ENCODE results near the gene CD83.

The CD83 gene

GRCh38 chr6:14159090-14159489 is 41.5 kb downstream of the CD83 start:
- Histone ChIP-seq H3K27me3 (ENCODE audit: control insufficient read depth in 2 of 2, insufficient read depth in 2 of 2, low read length in 2 of 2) (no peaks in the 10 kb centered on the region), H3K4me3 (ENCODE audit: low read length in 2 of 2) (no peak overlapping the region), H3K4me1 (ENCODE audit: control insufficient read depth in 2 of 2, insufficient read depth in 2 of 2, low read length in 2 of 2) (no peaks in the 10 kb centered on the region), H3K27ac (ENCODE audit: low read depth in 2 of 2, low read length in 2 of 2) (no peak overlapping the region), H3K36me3 (ENCODE audit: control insufficient read depth in 2 of 2, insufficient read depth in 2 of 2, low read length in 2 of 2) (no peaks in the 10 kb centered on the region), H3K9me3 (ENCODE audit: control insufficient read depth in 2 of 2, low read length in 2 of 2) (no peaks in the 10 kb centered on the region), H3K9ac (ENCODE audit: low read depth in 1 of 2, low read length in 2 of 2) (no peak overlapping the region)

GRCh38 chr6:14162826-14163225 is 45.3 kb downstream of the CD83 start:
- Histone ChIP-seq H3K27ac (ENCODE audit: low read depth in 2 of 2, low read length in 2 of 2) (no peak overlapping the region), H3K4me1 (ENCODE audit: control insufficient read depth in 2 of 2, insufficient read depth in 2 of 2, low read length in 2 of 2) (no peaks in the 10 kb centered on the region), H3K36me3 (ENCODE audit: control insufficient read depth in 2 of 2, insufficient read depth in 2 of 2, low read length in 2 of 2) (no peaks in the 10 kb centered on the region), H3K9me3 (ENCODE audit: control insufficient read depth in 2 of 2, low read length in 2 of 2) (no peaks in the 10 kb centered on the region), H3K4me3 (ENCODE audit: low read length in 2 of 2) (no peak overlapping the region), H3K27me3 (ENCODE audit: control insufficient read depth in 2 of 2, insufficient read depth in 2 of 2, low read length in 2 of 2) (no peaks in the 10 kb centered on the region), H3K9ac (ENCODE audit: low read depth in 1 of 2, low read length in 2 of 2) (no peak overlapping the region)

DNA sequence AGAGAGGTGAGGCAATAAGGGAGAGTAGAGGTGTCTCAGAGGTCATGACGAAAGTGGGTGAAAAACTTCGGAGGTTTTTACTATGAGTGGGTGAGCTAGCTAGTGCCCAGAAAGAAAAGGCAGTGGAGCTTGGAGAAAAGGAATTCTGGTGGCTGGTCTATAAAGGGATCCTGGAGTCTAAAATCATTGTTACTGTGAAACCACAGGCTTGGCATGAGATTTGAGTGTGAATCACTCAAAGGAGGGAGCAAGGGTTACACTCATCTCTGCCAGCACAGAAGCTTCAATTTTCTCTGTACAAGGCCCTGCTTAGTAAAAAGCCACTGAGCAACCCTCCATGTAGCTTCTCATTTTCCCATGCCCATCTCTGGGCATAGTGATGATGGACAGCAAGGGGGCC is 47.5 kb downstream of the CD83 start:
- H3K27me3 ChIP-seq (ENCODE audit: control insufficient read depth in 2 of 2, insufficient read depth in 2 of 2, low read length in 2 of 2), result no peaks in the 10 kb centered on the region
- no peaks in the 10 kb centered on the region for H3K36me3 ChIP-seq (ENCODE audit: control insufficient read depth in 2 of 2, insufficient read depth in 2 of 2, low read length in 2 of 2)
- no peak overlapping the region for H3K9ac ChIP-seq (ENCODE audit: low read depth in 1 of 2, low read length in 2 of 2)
- no peaks in the 10 kb centered on the region for H3K4me1 ChIP-seq (ENCODE audit: control insufficient read depth in 2 of 2, insufficient read depth in 2 of 2, low read length in 2 of 2)
- no peak overlapping the region for H3K4me3 ChIP-seq (ENCODE audit: low read length in 2 of 2)
- H3K9me3 ChIP-seq (ENCODE audit: control insufficient read depth in 2 of 2, low read length in 2 of 2), result peaks cover 5 to 11% of the 10 kb centered on the region in 2 donors
- H3K27ac ChIP-seq (ENCODE audit: low read depth in 2 of 2, low read length in 2 of 2), result no peak overlapping the region

DNA sequence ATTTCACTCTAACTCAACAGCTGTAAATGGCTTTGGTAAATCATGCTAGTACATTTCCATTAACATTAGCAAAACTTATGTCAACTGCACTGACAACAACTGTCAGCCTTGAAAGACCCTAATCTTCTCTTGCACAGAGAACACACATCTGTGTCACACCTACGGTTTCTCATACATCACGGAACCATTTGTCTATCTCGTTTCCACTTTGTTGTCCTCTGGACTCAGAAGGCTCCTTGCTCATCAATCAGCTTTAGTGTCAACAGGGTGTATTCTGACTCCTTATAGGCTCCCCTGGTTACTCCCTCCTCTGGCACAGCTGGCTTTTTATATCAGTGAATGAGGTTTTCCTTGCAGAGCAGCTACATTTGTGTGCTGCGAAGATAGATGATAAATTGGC is 49.3 kb downstream of the CD83 start:
- H3K36me3 ChIP-seq (ENCODE audit: control insufficient read depth in 2 of 2, insufficient read depth in 2 of 2, low read length in 2 of 2), result no peaks in the 10 kb centered on the region
- no peaks in the 10 kb centered on the region for H3K27me3 ChIP-seq (ENCODE audit: control insufficient read depth in 2 of 2, insufficient read depth in 2 of 2, low read length in 2 of 2)
- no peak overlapping the region for H3K4me3 ChIP-seq (ENCODE audit: low read length in 2 of 2)
- H3K27ac ChIP-seq (ENCODE audit: low read depth in 2 of 2, low read length in 2 of 2), result no peak overlapping the region
- H3K9ac ChIP-seq (ENCODE audit: low read depth in 1 of 2, low read length in 2 of 2), result no peak overlapping the region
- no peaks in the 10 kb centered on the region for H3K4me1 ChIP-seq (ENCODE audit: control insufficient read depth in 2 of 2, insufficient read depth in 2 of 2, low read length in 2 of 2)
- H3K9me3 ChIP-seq (ENCODE audit: control insufficient read depth in 2 of 2, low read length in 2 of 2), result peaks cover 5 to 11% of the 10 kb centered on the region in 2 donors

DNA sequence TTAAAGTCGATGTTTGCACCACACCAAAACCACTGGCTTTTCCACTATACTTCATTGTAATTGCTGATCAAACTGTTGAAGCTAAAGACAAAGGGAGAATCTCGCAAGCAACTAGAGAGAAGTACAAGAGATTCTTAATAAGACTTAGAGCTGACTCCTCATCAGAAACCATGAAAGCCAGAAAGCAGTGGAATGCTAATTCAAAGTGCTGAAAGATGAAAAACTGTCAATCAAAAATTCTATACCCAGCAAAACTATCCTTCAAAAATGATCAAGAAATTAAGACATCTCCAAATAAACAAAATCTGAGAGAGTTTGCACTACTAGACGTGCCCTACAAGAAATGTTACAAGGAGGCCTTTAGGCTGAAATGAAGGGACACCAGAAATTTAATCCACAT is 52.6 kb downstream of the CD83 start:
- Histone ChIP-seq H3K27ac (ENCODE audit: low read depth in 2 of 2, low read length in 2 of 2) (no peak overlapping the region), H3K9ac (ENCODE audit: low read depth in 1 of 2, low read length in 2 of 2) (no peak overlapping the region), H3K27me3 (ENCODE audit: control insufficient read depth in 2 of 2, insufficient read depth in 2 of 2, low read length in 2 of 2) (no peaks in the 10 kb centered on the region), H3K4me1 (ENCODE audit: control insufficient read depth in 2 of 2, insufficient read depth in 2 of 2, low read length in 2 of 2) (no peaks in the 10 kb centered on the region), H3K9me3 (ENCODE audit: control insufficient read depth in 2 of 2, low read length in 2 of 2) (peaks cover 5 to 11% of the 10 kb centered on the region in 2 donors), H3K4me3 (ENCODE audit: low read length in 2 of 2) (no peak overlapping the region), H3K36me3 (ENCODE audit: control insufficient read depth in 2 of 2, insufficient read depth in 2 of 2, low read length in 2 of 2) (no peaks in the 10 kb centered on the region)

DNA sequence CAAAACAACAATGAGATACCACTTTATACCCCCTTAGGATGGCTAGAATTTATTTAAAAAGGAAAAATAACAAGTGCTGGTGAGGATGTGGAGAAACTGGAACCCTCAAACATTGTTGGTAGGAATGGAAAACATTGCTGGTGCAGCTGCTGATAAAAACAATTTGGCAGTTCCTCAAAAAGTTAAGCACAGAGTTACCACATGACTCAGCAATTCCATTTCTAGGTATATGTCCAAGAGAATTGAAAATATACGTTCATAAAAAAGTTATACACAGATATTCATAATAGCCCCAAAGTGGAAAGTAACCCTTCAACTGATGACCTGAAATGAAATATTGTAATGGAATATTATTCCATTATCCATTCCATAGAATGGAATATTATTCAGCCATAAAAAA is 55.0 kb downstream of the CD83 start:
- peaks cover 5 to 11% of the 10 kb centered on the region in 2 donors for H3K9me3 ChIP-seq (ENCODE audit: control insufficient read depth in 2 of 2, low read length in 2 of 2)
- no peak overlapping the region for H3K9ac ChIP-seq (ENCODE audit: low read depth in 1 of 2, low read length in 2 of 2)
- no peaks in the 10 kb centered on the region for H3K27me3 ChIP-seq (ENCODE audit: control insufficient read depth in 2 of 2, insufficient read depth in 2 of 2, low read length in 2 of 2)
- H3K4me1 ChIP-seq (ENCODE audit: control insufficient read depth in 2 of 2, insufficient read depth in 2 of 2, low read length in 2 of 2), result peaks cover 5 to 13% of the 10 kb centered on the region in 2 donors
- H3K27ac ChIP-seq (ENCODE audit: low read depth in 2 of 2, low read length in 2 of 2), result no peak overlapping the region
- H3K36me3 ChIP-seq (ENCODE audit: control insufficient read depth in 2 of 2, insufficient read depth in 2 of 2, low read length in 2 of 2), result no peaks in the 10 kb centered on the region
- H3K4me3 ChIP-seq (ENCODE audit: low read length in 2 of 2), result no peak overlapping the region

GRCh38 chr6:14174226-14174625 is 56.7 kb downstream of the CD83 start:
- H3K9ac ChIP-seq (ENCODE audit: low read depth in 1 of 2, low read length in 2 of 2), result no peak overlapping the region
- no peaks in the 10 kb centered on the region for H3K27me3 ChIP-seq (ENCODE audit: control insufficient read depth in 2 of 2, insufficient read depth in 2 of 2, low read length in 2 of 2)
- peaks cover 5 to 7% of the 10 kb centered on the region in 2 donors for H3K9me3 ChIP-seq (ENCODE audit: control insufficient read depth in 2 of 2, low read length in 2 of 2)
- H3K4me1 ChIP-seq (ENCODE audit: control insufficient read depth in 2 of 2, insufficient read depth in 2 of 2, low read length in 2 of 2), result peaks cover 5 to 15% of the 10 kb centered on the region in 2 donors
- H3K27ac ChIP-seq (ENCODE audit: low read depth in 2 of 2, low read length in 2 of 2), result no peak overlapping the region
- H3K4me3 ChIP-seq (ENCODE audit: low read length in 2 of 2), result no peak overlapping the region
- no peaks in the 10 kb centered on the region for H3K36me3 ChIP-seq (ENCODE audit: control insufficient read depth in 2 of 2, insufficient read depth in 2 of 2, low read length in 2 of 2)

DNA sequence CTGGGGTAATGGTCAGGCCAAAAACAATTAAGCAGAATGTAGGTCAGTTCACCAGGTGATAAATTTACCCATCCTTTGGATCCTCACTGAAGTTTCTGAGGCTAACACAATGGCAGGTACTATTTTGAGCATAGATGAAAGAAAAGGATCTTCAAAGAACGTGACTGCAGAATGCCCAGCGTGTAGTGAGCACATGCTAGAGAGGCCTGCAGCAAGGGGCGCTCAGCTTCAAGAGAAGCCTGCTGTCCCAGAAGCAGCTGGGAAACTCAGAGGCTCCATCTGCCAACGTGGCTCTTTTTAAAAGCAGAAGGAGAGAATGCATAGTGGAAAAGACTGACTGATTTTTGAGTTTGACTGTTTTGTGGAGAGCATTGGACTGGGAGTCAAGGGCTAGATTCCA is 57.4 kb downstream of the CD83 start:
- Histone ChIP-seq H3K36me3 (ENCODE audit: control insufficient read depth in 2 of 2, insufficient read depth in 2 of 2, low read length in 2 of 2) (no peaks in the 10 kb centered on the region), H3K4me3 (ENCODE audit: low read length in 2 of 2) (no peak overlapping the region), H3K9me3 (ENCODE audit: control insufficient read depth in 2 of 2, low read length in 2 of 2) (peaks cover 1% of the 10 kb centered on the region in 2 donors), H3K27me3 (ENCODE audit: control insufficient read depth in 2 of 2, insufficient read depth in 2 of 2, low read length in 2 of 2) (no peaks in the 10 kb centered on the region), H3K9ac (ENCODE audit: low read depth in 1 of 2, low read length in 2 of 2) (no peak overlapping the region), H3K4me1 (ENCODE audit: control insufficient read depth in 2 of 2, insufficient read depth in 2 of 2, low read length in 2 of 2) (peaks cover 5 to 15% of the 10 kb centered on the region in 2 donors), H3K27ac (ENCODE audit: low read depth in 2 of 2, low read length in 2 of 2) (no peak overlapping the region)

DNA sequence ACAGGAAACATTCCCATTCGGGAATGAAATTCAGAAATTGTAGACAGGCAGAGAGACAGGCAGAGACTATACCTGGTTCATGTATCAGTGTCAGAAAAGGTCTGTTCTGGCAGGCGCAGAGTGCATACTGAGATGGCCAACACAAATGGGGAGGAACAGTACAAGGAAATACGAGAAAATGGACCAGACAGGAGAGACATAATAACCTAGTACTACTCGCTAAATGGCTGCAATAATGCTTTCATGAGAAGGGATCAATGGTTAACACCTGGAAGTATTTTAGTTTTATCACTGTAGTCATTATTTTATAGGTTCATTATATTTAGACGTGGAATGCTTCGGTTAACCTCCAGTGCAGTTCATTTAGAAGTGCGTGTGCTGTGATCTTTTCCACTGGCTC is 58.9 kb downstream of the CD83 start:
- Histone ChIP-seq H3K9me3 (ENCODE audit: control insufficient read depth in 2 of 2, low read length in 2 of 2) (no peaks in the 10 kb centered on the region), H3K9ac (ENCODE audit: low read depth in 1 of 2, low read length in 2 of 2) (no peak overlapping the region), H3K27me3 (ENCODE audit: control insufficient read depth in 2 of 2, insufficient read depth in 2 of 2, low read length in 2 of 2) (no peaks in the 10 kb centered on the region), H3K36me3 (ENCODE audit: control insufficient read depth in 2 of 2, insufficient read depth in 2 of 2, low read length in 2 of 2) (no peaks in the 10 kb centered on the region), H3K27ac (ENCODE audit: low read depth in 2 of 2, low read length in 2 of 2) (no peak overlapping the region), H3K4me1 (ENCODE audit: control insufficient read depth in 2 of 2, insufficient read depth in 2 of 2, low read length in 2 of 2) (peaks cover 5 to 15% of the 10 kb centered on the region in 2 donors), H3K4me3 (ENCODE audit: low read length in 2 of 2) (no peak overlapping the region)

- no peaks in the 10 kb centered on the region for H3K36me3 ChIP-seq (ENCODE audit: control insufficient read depth in 2 of 2, insufficient read depth in 2 of 2, low read length in 2 of 2)
- no peak overlapping the region for H3K9ac ChIP-seq (ENCODE audit: low read depth in 1 of 2, low read length in 2 of 2)
- no peaks in the 10 kb centered on the region for H3K9me3 ChIP-seq (ENCODE audit: control insufficient read depth in 2 of 2, low read length in 2 of 2)
- H3K4me3 ChIP-seq (ENCODE audit: low read length in 2 of 2), result no peak overlapping the region
- peaks cover 5 to 15% of the 10 kb centered on the region in 2 donors for H3K4me1 ChIP-seq (ENCODE audit: control insufficient read depth in 2 of 2, insufficient read depth in 2 of 2, low read length in 2 of 2)
- H3K27me3 ChIP-seq (ENCODE audit: control insufficient read depth in 2 of 2, insufficient read depth in 2 of 2, low read length in 2 of 2), result no peaks in the 10 kb centered on the region
- H3K27ac ChIP-seq (ENCODE audit: low read depth in 2 of 2, low read length in 2 of 2), result no peak overlapping the region
These were observed 60.0 kb downstream of the CD83 start for GRCh38 chr6:14177413-14178082.

DNA sequence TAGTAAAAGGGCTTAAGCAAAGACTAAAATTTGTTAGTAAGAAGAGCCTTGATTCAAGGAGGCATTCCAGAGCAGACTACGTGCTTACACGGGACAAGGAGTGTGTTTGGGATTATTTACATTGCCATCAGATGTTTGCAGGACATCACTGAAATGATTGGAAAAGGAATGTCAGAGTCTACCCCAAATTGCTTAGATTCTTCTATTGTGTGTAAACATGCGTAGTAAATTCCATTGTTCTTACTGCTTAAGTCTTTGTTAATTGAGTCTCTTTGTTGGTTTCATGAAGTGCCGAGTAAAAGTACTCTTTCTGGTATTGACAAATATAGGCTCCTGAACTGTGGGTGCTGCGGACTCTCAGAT is 60.5 kb downstream of the CD83 start:
- Histone ChIP-seq H3K36me3 (ENCODE audit: control insufficient read depth in 2 of 2, insufficient read depth in 2 of 2, low read length in 2 of 2) (no peaks in the 10 kb centered on the region), H3K4me3 (ENCODE audit: low read length in 2 of 2) (no peak overlapping the region), H3K27me3 (ENCODE audit: control insufficient read depth in 2 of 2, insufficient read depth in 2 of 2, low read length in 2 of 2) (no peaks in the 10 kb centered on the region), H3K9ac (ENCODE audit: low read depth in 1 of 2, low read length in 2 of 2) (no peak overlapping the region), H3K27ac (ENCODE audit: low read depth in 2 of 2, low read length in 2 of 2) (no peak overlapping the region), H3K4me1 (ENCODE audit: control insufficient read depth in 2 of 2, insufficient read depth in 2 of 2, low read length in 2 of 2) (peaks cover 5 to 15% of the 10 kb centered on the region in 2 donors), H3K9me3 (ENCODE audit: control insufficient read depth in 2 of 2, low read length in 2 of 2) (no peaks in the 10 kb centered on the region)

Measured in mucosa of rectum (tissue), 2 donors.